Measurements from ENCODE around the gene RAP2A.

- TF ChIP-seq, protein P1, sequence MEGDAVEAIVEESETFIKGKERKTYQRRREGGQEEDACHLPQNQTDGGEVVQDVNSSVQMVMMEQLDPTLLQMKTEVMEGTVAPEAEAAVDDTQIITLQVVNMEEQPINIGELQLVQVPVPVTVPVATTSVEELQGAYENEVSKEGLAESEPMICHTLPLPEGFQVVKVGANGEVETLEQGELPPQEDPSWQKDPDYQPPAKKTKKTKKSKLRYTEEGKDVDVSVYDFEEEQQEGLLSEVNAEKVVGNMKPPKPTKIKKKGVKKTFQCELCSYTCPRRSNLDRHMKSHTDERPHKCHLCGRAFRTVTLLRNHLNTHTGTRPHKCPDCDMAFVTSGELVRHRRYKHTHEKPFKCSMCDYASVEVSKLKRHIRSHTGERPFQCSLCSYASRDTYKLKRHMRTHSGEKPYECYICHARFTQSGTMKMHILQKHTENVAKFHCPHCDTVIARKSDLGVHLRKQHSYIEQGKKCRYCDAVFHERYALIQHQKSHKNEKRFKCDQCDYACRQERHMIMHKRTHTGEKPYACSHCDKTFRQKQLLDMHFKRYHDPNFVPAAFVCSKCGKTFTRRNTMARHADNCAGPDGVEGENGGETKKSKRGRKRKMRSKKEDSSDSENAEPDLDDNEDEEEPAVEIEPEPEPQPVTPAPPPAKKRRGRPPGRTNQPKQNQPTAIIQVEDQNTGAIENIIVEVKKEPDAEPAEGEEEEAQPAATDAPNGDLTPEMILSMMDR (conservative IDR thresholded peaks at IDR 0.05; ENCODE audit: low read length) = no peak
- no peak for TF ChIP-seq EZH2phosphoT487 (IDR thresholded peaks at IDR 0.05; ENCODE audit: borderline replicate concordance, low read depth, low read length)
Observed at GRCh38 chr13:97435323-97435722, 1.4 kb downstream of the RAP2A start.

Measured in OCI-LY7 (cell line).